ENCODE measurements around the gene PPP1R15B. TPM values are rescaled to one million over a fixed set of nuclear protein-coding genes. Genes with fewer than 3 reads are reported as not detected.

Gene PPP1R15B
- total RNA-seq, 1 donor = 49.7 TPM

GRCh38 chr1:204437796-204438570, 26.4 kb upstream of the PPP1R15B start:
- DNase-seq (ENCODE audit: low read depth) = no peak
- TF ChIP-seq CTCF (IDR thresholded peaks at IDR 0.05; ENCODE audit: insufficient read depth, low read depth, low read length) = no peak
- H3K4me3 ChIP-seq (ENCODE audit: low read depth, low read length) = no peak overlapping the region

- DNase-seq (ENCODE audit: low read depth) = no peak
- no peak for TF ChIP-seq CTCF (IDR thresholded peaks at IDR 0.05; ENCODE audit: insufficient read depth, low read depth, low read length)
- no peak overlapping the region for H3K4me3 ChIP-seq (ENCODE audit: low read depth, low read length)
Measured at GRCh38 chr1:204435872-204436271, 24.3 kb upstream of the PPP1R15B start.

- DNase-seq (ENCODE audit: low read depth) = peak; percentile 91
Measured at GRCh38 chr1:204435381-204435831, 23.8 kb upstream of the PPP1R15B start.

GRCh38 chr1:204434116-204434755, 22.6 kb upstream of the PPP1R15B start:
- H3K4me3 ChIP-seq (ENCODE audit: low read depth, low read length) = no peak overlapping the region
- no peak for DNase-seq (ENCODE audit: low read depth)
- no peak for TF ChIP-seq CTCF (IDR thresholded peaks at IDR 0.05; ENCODE audit: insufficient read depth, low read depth, low read length)

More at GRCh38 chr1:204435381-204435831, 23.8 kb upstream of the PPP1R15B start:
- TF ChIP-seq CTCF (IDR thresholded peaks at IDR 0.05; ENCODE audit: insufficient read depth, low read depth, low read length) = no peak
- H3K4me3 ChIP-seq (ENCODE audit: low read depth, low read length) = no peak overlapping the region

GRCh38 chr1:204432708-204433107, 21.1 kb upstream of the PPP1R15B start:
- TF ChIP-seq CTCF (IDR thresholded peaks at IDR 0.05; ENCODE audit: insufficient read depth, low read depth, low read length) = no peak
- DNase-seq (ENCODE audit: low read depth) = no peak
- H3K4me3 ChIP-seq (ENCODE audit: low read depth, low read length) = no peak overlapping the region

- peak; percentile 89 for DNase-seq (ENCODE audit: low read depth)
- TF ChIP-seq CTCF (IDR thresholded peaks at IDR 0.05; ENCODE audit: insufficient read depth, low read depth, low read length) = peak; percentile 97
- no peak overlapping the region for H3K4me3 ChIP-seq (ENCODE audit: low read depth, low read length)
Measured at GRCh38 chr1:204431310-204432184, 19.9 kb upstream of the PPP1R15B start.

Measured in fibroblast of villous mesenchyme (primary cell).